Activated CD8-positive, alpha-beta T cell treated with anti-CD3 and anti-CD28 coated beads, Interleukin-2, amount 10 ng/mL, durations not matched to agents 7 days and 5 days (primary cell): ENCODE data around the gene SFXN1. TPM values are rescaled to one million over a fixed set of nuclear protein-coding genes. Genes with fewer than 3 reads are reported as not detected.
A peak's percentile ranks its signal among the peaks of the same experiment; 100 is the strongest.
"Not testable (repeated sequence)": the region's sequence is repeated elsewhere in the genome, so short reads cannot be mapped to it uniquely, and the experiment has no call there.

Experiments
- ATAC-seq: fragments of 150-1000 bp; cut with Tn5 transposase; one replicate; pipeline ENCODE4 v1.10.0; 2021; ENCODE audit warnings: moderate library complexity
- CTCF ChIA-PET: fragments of 350-600 bp; sonication (Branson Sonifier 250); formaldehyde crosslinking; loops from one replicate; lab custom pipeline; 2021; ENCODE audit warnings: antibody characterized with exemption; lab: Charles Lee
- POLR2A ChIA-PET: fragments of 350-600 bp; sonication (Branson Sonifier 250); formaldehyde crosslinking; loops from one replicate; lab custom pipeline; 2021; ENCODE audit warnings: antibody characterized with exemption; lab: Charles Lee
- DNase-seq: peaks from one replicate; pipeline ENCODE4 v3.0.0-alpha.2; 2020
- H3K27ac Mint-ChIP-seq: one replicate; pipeline ENCODE4 v1.8.0; 2021; ENCODE audit warnings: mild to moderate bottlenecking, mixed read lengths
- H3K27me3 Mint-ChIP-seq: one replicate; pipeline ENCODE4 v1.8.0; 2021; ENCODE audit warnings: low read depth, mixed read lengths
- H3K36me3 Mint-ChIP-seq: one replicate; pipeline ENCODE4 v1.8.0; 2021; ENCODE audit warnings: low read depth, mixed read lengths
- H3K4me1 Mint-ChIP-seq: one replicate; pipeline ENCODE4 v1.8.0; 2021; ENCODE audit warnings: low read depth, mixed read lengths
- H3K4me3 Mint-ChIP-seq: one replicate; pipeline ENCODE4 v1.8.0; 2021; ENCODE audit warnings: mild to moderate bottlenecking, mixed read lengths
- H3K9me3 Mint-ChIP-seq: one replicate; pipeline ENCODE4 v1.8.0; 2022; ENCODE audit warnings: mixed read lengths; ENCODE audit not compliant: insufficient read depth
- total RNA-seq, 2 experiments: library from RNA; stranded (reverse); gene quantifications; one replicate each; pipeline ENCODE4 v1.2.3, GENCODE V29; 2021

Gene SFXN1
- total RNA-seq, 2 experiments from 2014 or later = 261 to 271 TPM

GRCh38 chr5:175452166-175452565, 26.2 kb upstream of the SFXN1 start:
- peaks cover 49% of the 10 kb centered on the region for H3K27me3 Mint-ChIP-seq
- ChIA-PET CTCF (interaction anchor here (1.2 to 1.9 kb wide), 2 partner anchors 12 to 501 kb away, joined by 3 to 11 read pairs; no protein-coding TSS in a partner anchor), POLR2A (no interaction called here)
- DNase-seq = no peak
- no peak overlapping the region for H3K4me3 Mint-ChIP-seq
- no peak for ATAC-seq
- H3K27ac Mint-ChIP-seq = no peak overlapping the region
- H3K4me1 Mint-ChIP-seq = peaks cover 2% of the 10 kb centered on the region
- no peaks in the 10 kb centered on the region for H3K36me3 Mint-ChIP-seq
- H3K9me3 Mint-ChIP-seq = no peaks in the 10 kb centered on the region

GRCh38 chr5:175454338-175454737, 24.0 kb upstream of the SFXN1 start:
- CTCF ChIA-PET, ATAC-seq, H3K9me3 Mint-ChIP-seq, H3K36me3 Mint-ChIP-seq, H3K4me3 Mint-ChIP-seq, H3K27ac Mint-ChIP-seq, DNase-seq: not testable (repeated sequence)
- peaks cover 12% of the 10 kb centered on the region for H3K4me1 Mint-ChIP-seq
- POLR2A ChIA-PET = interaction anchor here (1.1 kb wide), 1 partner anchor 10 kb away, joined by 4 read pairs; no protein-coding TSS in a partner anchor
- H3K27me3 Mint-ChIP-seq = peaks cover 43% of the 10 kb centered on the region

- no peak for DNase-seq
- Mint-ChIP-seq H3K9me3 (no peaks in the 10 kb centered on the region), H3K4me3 (no peak overlapping the region), H3K27me3 (peaks cover 29% of the 10 kb centered on the region), H3K4me1 (peaks cover 14% of the 10 kb centered on the region), H3K36me3 (no peaks in the 10 kb centered on the region), H3K27ac (no peak overlapping the region)
- POLR2A ChIA-PET = no interaction called here
- ATAC-seq = no peak
- CTCF ChIA-PET = interaction anchor here (1.1 kb wide), 2 partner anchors 8 to 12 kb away, joined by 5 to 10 read pairs; partner anchors contain the start of gene DRD1
These were observed 22.1 kb upstream of the SFXN1 start for GRCh38 chr5:175456105-175456742.

- no peaks in the 10 kb centered on the region for H3K36me3 Mint-ChIP-seq
- H3K4me3 Mint-ChIP-seq = no peak overlapping the region
- no peak overlapping the region for H3K27ac Mint-ChIP-seq
- ChIA-PET CTCF (interaction anchor here (0.7 to 2.4 kb wide), 4 partner anchors 13 to 506 kb away, joined by 3 to 10 read pairs (median 4); partner anchors contain the start of gene DRD1), POLR2A (no interaction called here)
- ATAC-seq (no peak), DNase-seq (no peak)
- peaks cover 14% of the 10 kb centered on the region for H3K4me1 Mint-ChIP-seq
- no peaks in the 10 kb centered on the region for H3K9me3 Mint-ChIP-seq
- H3K27me3 Mint-ChIP-seq = peaks cover 22% of the 10 kb centered on the region
These were observed 20.9 kb upstream of the SFXN1 start for GRCh38 chr5:175457466-175457865.

GRCh38 chr5:175460126-175460525, 18.2 kb upstream of the SFXN1 start:
- H3K9me3 Mint-ChIP-seq = no peaks in the 10 kb centered on the region
- DNase-seq = no peak
- H3K27ac Mint-ChIP-seq = no peak overlapping the region
- ChIA-PET CTCF (interaction anchor here (1.1 to 1.5 kb wide), 3 partner anchors 16 to 119 kb away, joined by 3 to 5 read pairs (median 3); no protein-coding TSS in a partner anchor), POLR2A (no interaction called here)
- H3K4me1 Mint-ChIP-seq = peaks cover 22% of the 10 kb centered on the region
- no peaks in the 10 kb centered on the region for H3K36me3 Mint-ChIP-seq
- ATAC-seq = no peak
- no peak overlapping the region for H3K4me3 Mint-ChIP-seq
- peaks cover 10% of the 10 kb centered on the region for H3K27me3 Mint-ChIP-seq

GRCh38 chr5:175460552-175460951, 17.8 kb upstream of the SFXN1 start:
- Mint-ChIP-seq H3K36me3 (no peaks in the 10 kb centered on the region), H3K27ac (no peak overlapping the region), H3K9me3 (no peaks in the 10 kb centered on the region), H3K27me3 (peaks cover 10% of the 10 kb centered on the region), H3K4me1 (peaks cover 25% of the 10 kb centered on the region), H3K4me3 (no peak overlapping the region)
- DNase-seq (no peak), ATAC-seq (no peak)
- POLR2A ChIA-PET = no interaction called here
- CTCF ChIA-PET = interaction anchor here (1.1 to 1.8 kb wide), 4 partner anchors 15 to 509 kb away, joined by 3 to 5 read pairs (median 4); no protein-coding TSS in a partner anchor

- no peak for ATAC-seq
- DNase-seq = no peak
- peaks cover 10% of the 10 kb centered on the region for H3K27me3 Mint-ChIP-seq
- H3K9me3 Mint-ChIP-seq = no peaks in the 10 kb centered on the region
- no peaks in the 10 kb centered on the region for H3K36me3 Mint-ChIP-seq
- CTCF ChIA-PET = interaction anchor here (1.1 to 1.8 kb wide), 4 partner anchors 14 to 510 kb away, joined by 3 to 5 read pairs (median 4); no protein-coding TSS in a partner anchor
- H3K4me1 Mint-ChIP-seq = peaks cover 25% of the 10 kb centered on the region
- no peak overlapping the region for H3K27ac Mint-ChIP-seq
- POLR2A ChIA-PET = no interaction called here
- no peak overlapping the region for H3K4me3 Mint-ChIP-seq
These were observed 17.0 kb upstream of the SFXN1 start for GRCh38 chr5:175461370-175461769.

GRCh38 chr5:175463641-175464040, 14.7 kb upstream of the SFXN1 start:
- Mint-ChIP-seq H3K9me3 (no peaks in the 10 kb centered on the region), H3K4me3 (no peak overlapping the region), H3K4me1 (peaks cover 13% of the 10 kb centered on the region), H3K27ac (no peak overlapping the region), H3K36me3 (no peaks in the 10 kb centered on the region), H3K27me3 (peaks cover 15% of the 10 kb centered on the region)
- CTCF ChIA-PET = interaction anchor here (1.0 to 5.4 kb wide), 19 partner anchors 7 to 553 kb away, joined by 3 to 68 read pairs (median 7); partner anchors contain the start of genes DRD1 and SFXN1
- no peak for ATAC-seq
- POLR2A ChIA-PET = interaction anchor here (4.4 kb wide), 1 partner anchor 13 kb away, joined by 30 read pairs; the partner anchor contains the start of gene SFXN1
- no peak for DNase-seq

- ATAC-seq (peak; percentile 98), DNase-seq (peak; percentile 84)
- ChIA-PET POLR2A (interaction anchor here (0.7 to 4.4 kb wide), 5 partner anchors 10 to 32 kb away, joined by 3 to 30 read pairs (median 5); partner anchors contain the start of gene SFXN1), CTCF (interaction anchor here (0.7 to 5.4 kb wide), 35 partner anchors 8 to 1546 kb away, joined by 3 to 68 read pairs (median 5); partner anchors contain the start of genes DRD1 and SFXN1)
- H3K4me3 Mint-ChIP-seq = no peak overlapping the region
- peak overlapping the region; percentile 67 for H3K27ac Mint-ChIP-seq
- peaks cover 13% of the 10 kb centered on the region for H3K4me1 Mint-ChIP-seq
- peaks cover 8% of the 10 kb centered on the region for H3K27me3 Mint-ChIP-seq
- no peaks in the 10 kb centered on the region for H3K36me3 Mint-ChIP-seq
- H3K9me3 Mint-ChIP-seq = no peaks in the 10 kb centered on the region
These were observed 14.1 kb upstream of the SFXN1 start for GRCh38 chr5:175464074-175464941.

GRCh38 chr5:175464942-175465233, 13.5 kb upstream of the SFXN1 start:
- ATAC-seq (no peak), DNase-seq (no peak)
- CTCF ChIA-PET = interaction anchor here (0.7 to 5.4 kb wide), 33 partner anchors 9 to 1547 kb away, joined by 3 to 68 read pairs (median 6); partner anchors contain the start of genes DRD1 and SFXN1
- peaks cover 13% of the 10 kb centered on the region for H3K4me1 Mint-ChIP-seq
- no peak overlapping the region for H3K4me3 Mint-ChIP-seq
- POLR2A ChIA-PET = interaction anchor here (0.7 to 4.4 kb wide), 4 partner anchors 11 to 22 kb away, joined by 4 to 30 read pairs (median 6); partner anchors contain the start of gene SFXN1
- H3K9me3 Mint-ChIP-seq = no peaks in the 10 kb centered on the region
- H3K27me3 Mint-ChIP-seq = peaks cover 8% of the 10 kb centered on the region
- H3K36me3 Mint-ChIP-seq = no peaks in the 10 kb centered on the region
- peak overlapping the region; percentile 67 for H3K27ac Mint-ChIP-seq

GRCh38 chr5:175465282-175465681, 13.1 kb upstream of the SFXN1 start:
- Mint-ChIP-seq H3K27me3 (peaks cover 8% of the 10 kb centered on the region), H3K4me3 (no peak overlapping the region), H3K9me3 (no peaks in the 10 kb centered on the region), H3K27ac (no peak overlapping the region), H3K36me3 (no peaks in the 10 kb centered on the region), H3K4me1 (peaks cover 10% of the 10 kb centered on the region)
- ATAC-seq = no peak
- no peak for DNase-seq
- POLR2A ChIA-PET = interaction anchor here (0.9 to 4.4 kb wide), 3 partner anchors 11 to 15 kb away, joined by 4 to 30 read pairs (median 5); partner anchors contain the start of gene SFXN1
- CTCF ChIA-PET = interaction anchor here (0.7 to 5.4 kb wide), 30 partner anchors 9 to 1547 kb away, joined by 3 to 68 read pairs (median 7); partner anchors contain the start of genes DRD1 and SFXN1
